GM12872 (cell line): ENCODE data around the gene LYPD6B.

Experiments
- CTCF ChIP-seq: IDR thresholded peaks from 3 replicates; pipeline ENCODE4 v1.5.1; 2011; ENCODE audit warnings: low read depth, mild to moderate bottlenecking, low read length, moderate library complexity; ENCODE audit not compliant: insufficient read depth

Gene LYPD6B

GRCh38 chr2:149004836-149005235 is 33.7 kb upstream of the LYPD6B start:
- TF ChIP-seq CTCF: no peak

GRCh38 chr2:149005471-149006077 is 32.9 kb upstream of the LYPD6B start:
- no peak for TF ChIP-seq CTCF

- no peak for TF ChIP-seq CTCF
Observed at GRCh38 chr2:149006883-149007543, 31.5 kb upstream of the LYPD6B start.

GRCh38 chr2:149008381-149008780 is 30.1 kb upstream of the LYPD6B start:
- no peak for TF ChIP-seq CTCF

- no peak for TF ChIP-seq CTCF
Observed at GRCh38 chr2:149009576-149010461, 28.7 kb upstream of the LYPD6B start.

- no peak for TF ChIP-seq CTCF
Observed at GRCh38 chr2:149012545-149012944, 26.0 kb upstream of the LYPD6B start.

- no peak for TF ChIP-seq CTCF
Observed at GRCh38 chr2:149015501-149015900, 23.0 kb upstream of the LYPD6B start.
